Natural killer cell (primary cell): Measurements from ENCODE around the gene USF3. TPM values are rescaled to one million over a fixed set of nuclear protein-coding genes. Genes with fewer than 3 reads are reported as not detected.

Source experiments
- ATAC-seq, 3 donors: fragments of 150-1000 bp in 2 of 3; fragments of 200-7000 bp in 1 of 3; cut with Tn5 transposase; 1 replicate in 1 of 3; 2 replicates in 2 of 3; pipeline ENCODE4 v1.10.0; 2021; ENCODE audit warnings: mild to moderate bottlenecking in 2 of 3, moderate library complexity in 2 of 3
- DNase-seq, 2 donors: peaks; one replicate each; pipeline versions ENCODE4 v3.0.0 to v3.0.0-alpha.2; 2013 to 2021; ENCODE audit warnings: mixed read lengths in 1 of 2
- H3K27ac ChIP-seq: one replicate; pipeline ENCODE4 v1.5.1; 2013; ENCODE audit warnings: mild to moderate bottlenecking, low read length
- H3K27me3 ChIP-seq: one replicate; pipeline ENCODE4 v1.6.1; 2013; ENCODE audit warnings: low read length; ENCODE audit not compliant: control insufficient read depth, insufficient read depth
- H3K36me3 ChIP-seq: one replicate; pipeline ENCODE4 v1.6.1; 2013; ENCODE audit warnings: low read length; ENCODE audit not compliant: control insufficient read depth, insufficient read depth
- H3K4me1 ChIP-seq: one replicate; pipeline ENCODE4 v1.6.1; 2013; ENCODE audit warnings: low read length; ENCODE audit not compliant: control insufficient read depth, insufficient read depth
- H3K4me3 ChIP-seq: one replicate; pipeline ENCODE4 v1.5.1; 2013; ENCODE audit warnings: low read length
- H3K9me3 ChIP-seq: one replicate; pipeline ENCODE4 v1.6.1; 2013; ENCODE audit warnings: low read length; ENCODE audit not compliant: control insufficient read depth, insufficient read depth
- H3K27ac Mint-ChIP-seq, 2 donors: one replicate each; pipeline ENCODE4 v1.8.0; 2022; ENCODE audit warnings: mild to moderate bottlenecking in 2 of 2, mixed read lengths in 2 of 2, moderate library complexity in 1 of 2
- H3K27me3 Mint-ChIP-seq, 2 donors: one replicate each; pipeline ENCODE4 v1.8.0; 2022; ENCODE audit warnings: low read depth in 2 of 2, mixed read lengths in 2 of 2
- H3K36me3 Mint-ChIP-seq: one replicate; pipeline ENCODE4 v1.8.0; 2022; ENCODE audit warnings: mixed read lengths
- H3K4me1 Mint-ChIP-seq, 2 donors: one replicate each; pipeline ENCODE4 v1.8.0; 2022; ENCODE audit warnings: mixed read lengths in 2 of 2
- H3K4me3 Mint-ChIP-seq: one replicate; pipeline ENCODE4 v1.8.0; 2022; ENCODE audit warnings: mild to moderate bottlenecking, moderate library complexity, mixed read lengths
- H3K9me3 Mint-ChIP-seq, 2 donors: one replicate each; pipeline ENCODE4 v1.8.0; 2022; ENCODE audit warnings: mixed read lengths in 2 of 2
- WGBS: methylation state at CpG from one replicate; pipeline ENCODE4 v1.1.7; 2013; ENCODE audit warnings: missing lambda C conversion rate; ENCODE audit not compliant: insufficient coverage; 5-methylcytosine and 5-hydroxymethylcytosine counted together
- intact Hi-C: fragments of 100-400 bp; cut with micrococcal nuclease; formaldehyde crosslinking; loops from one replicate; pipeline ENCODE4 v1.14.2; 2022
- total RNA-seq, 4 donors: library from RNA; stranded (reverse); fragments of 120-200 nt in 1 of 4; gene quantifications; one replicate each; pipeline versions ENCODE4 v1.2.3 to v1.2.4, GENCODE V29; 2013 to 2022
- TF ChIP-seq, protein P1 (sequence below): fragments of 200-600 bp; IDR thresholded peaks from one replicate; pipeline ENCODE4 v1.8.0; 2022; ENCODE audit warnings: antibody characterized with exemption

Gene USF3
- total RNA-seq, 3 donors from 2014 or later (not counting 1 experiment from before 2014, with no cell fraction given), result 38.0 to 43.0 (median 41.8) TPM

DNA sequence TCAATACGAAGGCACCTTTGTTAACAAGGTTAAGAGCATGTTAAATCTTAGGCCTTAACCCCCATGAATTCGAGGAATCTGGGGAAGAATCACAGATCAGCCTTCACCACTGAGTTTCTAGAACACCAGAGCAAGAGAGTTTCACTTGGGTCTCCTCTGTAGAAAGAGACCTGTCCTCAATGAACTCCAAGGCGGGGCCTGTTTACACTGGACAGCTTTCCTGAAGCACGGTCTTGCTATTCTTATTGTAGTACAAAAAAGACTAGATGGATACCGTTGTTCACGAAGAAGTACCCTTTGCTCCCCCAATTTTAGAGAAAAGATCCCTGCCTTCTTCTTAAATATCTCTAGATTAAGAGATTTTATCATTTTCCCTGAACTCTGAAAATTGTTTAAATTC lies 64.9 kb downstream of the USF3 start:
- peak overlapping the region; percentile 66 to 78 for H3K27ac Mint-ChIP-seq
- Histone ChIP-seq H3K27me3 (no peaks in the 10 kb centered on the region), H3K36me3 (peaks cover 33% of the 10 kb centered on the region), H3K4me1 (peaks cover 9% of the 10 kb centered on the region), H3K27ac (no peak overlapping the region), H3K4me3 (no peak overlapping the region), H3K9me3 (no peaks in the 10 kb centered on the region)
- TF ChIP-seq, protein P1, sequence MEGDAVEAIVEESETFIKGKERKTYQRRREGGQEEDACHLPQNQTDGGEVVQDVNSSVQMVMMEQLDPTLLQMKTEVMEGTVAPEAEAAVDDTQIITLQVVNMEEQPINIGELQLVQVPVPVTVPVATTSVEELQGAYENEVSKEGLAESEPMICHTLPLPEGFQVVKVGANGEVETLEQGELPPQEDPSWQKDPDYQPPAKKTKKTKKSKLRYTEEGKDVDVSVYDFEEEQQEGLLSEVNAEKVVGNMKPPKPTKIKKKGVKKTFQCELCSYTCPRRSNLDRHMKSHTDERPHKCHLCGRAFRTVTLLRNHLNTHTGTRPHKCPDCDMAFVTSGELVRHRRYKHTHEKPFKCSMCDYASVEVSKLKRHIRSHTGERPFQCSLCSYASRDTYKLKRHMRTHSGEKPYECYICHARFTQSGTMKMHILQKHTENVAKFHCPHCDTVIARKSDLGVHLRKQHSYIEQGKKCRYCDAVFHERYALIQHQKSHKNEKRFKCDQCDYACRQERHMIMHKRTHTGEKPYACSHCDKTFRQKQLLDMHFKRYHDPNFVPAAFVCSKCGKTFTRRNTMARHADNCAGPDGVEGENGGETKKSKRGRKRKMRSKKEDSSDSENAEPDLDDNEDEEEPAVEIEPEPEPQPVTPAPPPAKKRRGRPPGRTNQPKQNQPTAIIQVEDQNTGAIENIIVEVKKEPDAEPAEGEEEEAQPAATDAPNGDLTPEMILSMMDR, result no peak
- no peaks in the 10 kb centered on the region for H3K9me3 Mint-ChIP-seq
- WGBS, result 96% methylated on average over 6 of the region's 6 CpGs
- DNase-seq (no peak), ATAC-seq (no peak)
- H3K36me3 Mint-ChIP-seq, result peaks cover 12% of the 10 kb centered on the region
- no peak overlapping the region for H3K4me3 Mint-ChIP-seq
- H3K4me1 Mint-ChIP-seq, result peaks cover 16 to 20% of the 10 kb centered on the region in 2 donors
- no peaks in the 10 kb centered on the region for H3K27me3 Mint-ChIP-seq
- intact Hi-C loops, result no loop called here

DNA sequence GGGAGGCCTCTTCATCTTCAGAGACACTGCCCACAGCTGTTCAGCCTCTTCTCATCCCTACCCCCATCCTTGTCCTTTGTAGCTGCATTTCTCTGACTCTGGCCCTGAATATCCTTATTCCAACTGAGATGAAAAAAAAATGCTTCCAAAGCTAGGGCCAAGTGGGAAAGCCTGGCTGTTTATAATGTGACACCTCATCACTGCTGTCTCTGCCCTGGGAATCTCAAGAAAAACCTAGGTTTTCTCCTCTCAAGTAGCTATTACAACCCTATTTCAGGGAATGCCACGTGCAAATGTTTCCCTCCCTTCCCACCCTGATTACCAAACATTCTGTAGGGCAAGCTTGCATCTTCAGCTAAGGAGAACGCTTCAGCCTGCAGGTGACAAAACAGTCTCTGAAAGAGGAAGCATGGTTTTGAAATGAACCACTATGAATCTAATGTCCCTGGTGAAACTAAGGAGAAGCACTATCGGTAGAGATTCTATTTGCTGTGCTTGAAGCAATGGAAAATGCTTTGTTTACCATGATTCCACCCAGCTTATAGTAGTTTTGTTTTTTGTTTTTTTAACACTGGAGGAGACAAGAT lies 65.4 kb downstream of the USF3 start:
- Mint-ChIP-seq H3K4me1 (peaks cover 18 to 24% of the 10 kb centered on the region in 2 donors), H3K4me3 (no peak overlapping the region), H3K9me3 (no peaks in the 10 kb centered on the region), H3K27ac (peak overlapping the region; percentile 66 to 78), H3K36me3 (peaks cover 17% of the 10 kb centered on the region), H3K27me3 (no peaks in the 10 kb centered on the region)
- Histone ChIP-seq H3K27ac (no peak overlapping the region), H3K4me1 (peaks cover 9% of the 10 kb centered on the region), H3K4me3 (no peak overlapping the region), H3K36me3 (peaks cover 38% of the 10 kb centered on the region), H3K9me3 (no peaks in the 10 kb centered on the region), H3K27me3 (no peaks in the 10 kb centered on the region)
- DNase-seq, result no peak
- 29% methylated on average over 3 of the region's 3 CpGs for WGBS
- ATAC-seq, result no peak
- TF ChIP-seq, protein P1, result no peak
- intact Hi-C loops, result no loop called here

DNA sequence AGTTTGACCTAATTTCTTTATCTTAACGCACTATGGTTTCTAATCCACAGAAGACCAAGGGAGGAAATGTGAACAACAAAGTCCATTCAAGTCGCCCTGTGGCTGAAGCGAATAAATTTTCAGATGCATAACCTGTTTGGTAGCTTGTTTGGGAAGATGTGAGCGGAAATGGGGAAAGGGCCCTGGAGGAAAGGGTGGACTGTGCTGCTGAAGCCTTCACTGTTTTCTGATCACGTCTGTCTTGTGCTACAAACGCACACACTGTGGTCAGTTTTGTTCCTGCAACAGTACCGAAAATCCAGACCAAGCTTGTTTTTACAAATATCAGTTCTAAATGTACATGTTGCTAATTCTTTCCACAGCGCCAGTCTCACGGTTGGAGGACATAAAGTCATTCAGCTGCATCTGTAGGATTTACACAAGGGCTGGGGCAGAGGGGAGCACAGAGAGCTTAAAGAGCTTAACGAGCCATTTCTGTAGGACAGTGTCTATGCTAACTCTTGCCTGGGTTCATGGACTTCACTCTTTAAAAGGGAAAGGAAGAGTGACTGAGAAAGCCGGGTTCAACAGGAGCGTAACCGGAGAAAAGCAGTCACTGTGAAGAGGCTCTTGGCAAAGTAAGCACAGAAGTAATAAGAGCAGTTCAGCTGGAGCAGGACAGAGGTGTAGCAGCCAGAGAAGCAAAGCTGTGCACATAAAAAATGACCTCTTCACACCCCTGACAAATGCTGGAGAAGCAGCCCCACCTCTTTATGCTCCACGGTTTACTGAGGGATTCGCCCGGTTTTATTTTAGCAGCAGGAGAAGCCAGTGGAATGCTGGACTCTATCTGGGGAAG lies 66.6 kb downstream of the USF3 start:
- no peak overlapping the region for H3K4me3 Mint-ChIP-seq
- Histone ChIP-seq H3K9me3 (no peaks in the 10 kb centered on the region), H3K27me3 (no peaks in the 10 kb centered on the region), H3K4me3 (no peak overlapping the region), H3K27ac (no peak overlapping the region), H3K4me1 (peaks cover 9% of the 10 kb centered on the region), H3K36me3 (peaks cover 42% of the 10 kb centered on the region)
- no peak for DNase-seq
- H3K9me3 Mint-ChIP-seq, result no peaks in the 10 kb centered on the region
- TF ChIP-seq, protein P1, result no peak
- H3K4me1 Mint-ChIP-seq, result peaks cover 24% of the 10 kb centered on the region in 2 donors
- H3K36me3 Mint-ChIP-seq, result peaks cover 23% of the 10 kb centered on the region
- WGBS, result 94% methylated on average over 16 of the region's 16 CpGs
- intact Hi-C loops, result no loop called here
- no peaks in the 10 kb centered on the region for H3K27me3 Mint-ChIP-seq
- no peak for ATAC-seq
- H3K27ac Mint-ChIP-seq, result peak overlapping the region in 1 of 2 donors; percentile 23
